ENCODE measurements around the gene ADGRF5. TPM values are rescaled to one million over a fixed set of nuclear protein-coding genes. Genes with fewer than 3 reads are reported as not detected.

The ADGRF5 gene
- total RNA-seq, 2 donors from 2014 or later: not detected

DNA sequence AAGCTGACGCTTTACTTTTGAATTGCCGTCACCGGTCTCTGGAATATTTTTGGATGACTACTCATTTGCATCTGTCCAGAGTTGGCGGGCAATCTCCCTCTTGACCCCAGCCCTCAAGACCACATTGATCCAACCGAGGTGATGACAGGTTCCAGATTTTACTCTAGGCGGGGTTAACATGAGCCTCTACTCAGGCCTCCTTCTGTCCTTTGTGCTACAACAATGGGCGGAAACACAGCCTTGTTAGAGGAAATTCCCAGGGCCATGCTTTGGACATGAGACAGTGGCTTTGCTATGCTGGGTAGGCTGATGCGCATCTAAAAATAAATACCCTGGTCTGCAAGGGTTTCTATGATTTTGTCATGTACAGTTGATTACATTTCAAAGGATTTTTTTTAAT, 27.0 kb upstream of the ADGRF5 start:
- no peaks in the 10 kb centered on the region for H3K9me3 Mint-ChIP-seq
- ATAC-seq (replicated peaks in 1 of 2) (no peak), DNase-seq (no peak)
- H3K27ac Mint-ChIP-seq: no peak overlapping the region
- peaks cover 6% of the 10 kb centered on the region for H3K27me3 Mint-ChIP-seq (ENCODE audit: low read depth)
- H3K36me3 Mint-ChIP-seq (ENCODE audit: insufficient read depth in 2 of 2): no peaks in the 10 kb centered on the region
- no peak overlapping the region for H3K4me3 Mint-ChIP-seq
- no peaks in the 10 kb centered on the region for H3K4me1 Mint-ChIP-seq (ENCODE audit: low read depth)

DNA sequence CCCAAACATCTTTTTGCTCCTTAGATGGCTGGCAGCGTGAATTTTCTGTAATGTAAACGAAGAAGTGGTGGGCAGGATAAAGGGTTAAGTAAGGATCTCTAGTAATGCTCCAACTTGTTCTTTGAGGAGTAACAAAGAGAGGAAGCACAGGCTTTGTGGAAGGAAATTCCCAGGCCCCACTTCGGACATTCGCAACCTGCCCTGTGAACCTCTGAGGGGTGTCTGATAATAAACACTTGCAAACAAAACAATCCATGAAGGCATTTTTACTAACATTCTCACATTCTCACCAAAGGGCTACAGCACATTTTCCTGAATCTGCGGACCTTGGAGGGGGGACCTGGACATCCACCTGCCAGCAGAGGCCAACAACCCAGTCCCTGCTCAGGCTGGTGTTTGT, 25.8 kb upstream of the ADGRF5 start:
- no peaks in the 10 kb centered on the region for H3K9me3 Mint-ChIP-seq
- H3K4me3 Mint-ChIP-seq: no peak overlapping the region
- H3K4me1 Mint-ChIP-seq (ENCODE audit: low read depth): no peaks in the 10 kb centered on the region
- ATAC-seq (replicated peaks in 1 of 2) (no peak), DNase-seq (no peak)
- no peak overlapping the region for H3K27ac Mint-ChIP-seq
- no peaks in the 10 kb centered on the region for H3K36me3 Mint-ChIP-seq (ENCODE audit: insufficient read depth in 2 of 2)
- H3K27me3 Mint-ChIP-seq (ENCODE audit: low read depth): peaks cover under 1% of the 10 kb centered on the region

DNA sequence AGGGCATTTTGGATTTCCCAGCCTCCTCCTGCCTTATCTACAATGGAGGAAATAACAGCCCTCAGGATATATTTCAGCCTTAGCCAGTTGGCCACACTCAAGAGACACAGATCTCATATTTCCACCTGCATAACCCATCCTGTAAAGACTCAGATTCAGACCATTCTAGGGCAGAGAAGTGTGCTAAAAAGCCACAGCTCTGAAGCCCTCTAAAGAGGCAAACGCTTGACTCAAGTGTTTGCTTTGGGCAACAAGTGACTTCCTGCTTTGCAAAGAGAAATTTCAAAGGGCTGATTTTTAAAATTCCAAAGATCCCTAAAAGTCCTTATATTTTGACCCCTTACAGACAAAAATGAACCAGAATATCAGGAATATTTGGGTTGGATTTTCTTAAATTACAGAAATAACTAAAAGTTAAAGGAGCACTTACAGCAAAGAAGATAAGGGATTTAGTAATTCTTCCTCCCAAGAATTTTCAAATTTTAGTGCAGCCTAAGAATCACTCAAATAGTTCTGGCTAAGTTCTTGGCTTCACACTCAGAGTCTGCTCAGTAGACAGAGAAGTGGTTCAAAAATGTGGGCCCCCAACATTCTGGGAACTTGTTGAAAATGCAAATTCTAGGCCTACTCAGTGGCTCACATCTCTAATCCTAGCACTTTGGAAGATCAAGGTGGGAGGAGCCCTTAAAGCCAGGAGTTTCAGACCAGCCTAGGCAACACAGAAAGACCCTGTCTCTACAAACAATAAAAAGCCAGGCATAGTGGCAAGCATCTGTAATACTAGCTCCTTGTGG, 18.9 kb upstream of the ADGRF5 start:
- DNase-seq (no peak), ATAC-seq (replicated peaks in 1 of 2) (no peak)
- H3K9me3 Mint-ChIP-seq: no peaks in the 10 kb centered on the region
- H3K4me3 Mint-ChIP-seq: no peak overlapping the region
- H3K4me1 Mint-ChIP-seq (ENCODE audit: low read depth): no peaks in the 10 kb centered on the region
- no peak overlapping the region for H3K27ac Mint-ChIP-seq
- H3K36me3 Mint-ChIP-seq (ENCODE audit: insufficient read depth in 2 of 2): no peaks in the 10 kb centered on the region
- peaks cover 7% of the 10 kb centered on the region for H3K27me3 Mint-ChIP-seq (ENCODE audit: low read depth)

DNA sequence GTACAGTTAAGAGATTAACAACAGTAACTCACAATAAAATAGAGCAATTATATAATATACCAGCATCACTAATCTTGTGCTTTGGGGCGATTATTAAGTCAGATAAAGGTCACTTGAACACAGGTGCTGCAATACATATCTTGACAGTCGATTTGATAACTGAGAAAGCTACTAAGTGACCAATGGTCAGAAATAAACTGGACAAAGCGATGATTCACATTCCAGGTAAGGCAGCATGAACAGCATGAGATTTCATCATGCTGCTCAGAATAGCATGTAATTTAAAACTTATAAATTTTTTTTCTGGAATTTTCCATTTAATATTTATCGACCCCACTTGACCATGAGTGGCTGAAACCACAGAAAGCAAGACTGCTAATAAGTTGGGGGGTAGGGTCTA, 15.9 kb upstream of the ADGRF5 start:
- ATAC-seq (replicated peaks in 1 of 2) (no peak), DNase-seq (no peak)
- H3K36me3 Mint-ChIP-seq (ENCODE audit: insufficient read depth in 2 of 2): no peaks in the 10 kb centered on the region
- H3K27ac Mint-ChIP-seq: no peak overlapping the region
- no peaks in the 10 kb centered on the region for H3K4me1 Mint-ChIP-seq (ENCODE audit: low read depth)
- H3K27me3 Mint-ChIP-seq (ENCODE audit: low read depth): peaks cover 7% of the 10 kb centered on the region
- H3K4me3 Mint-ChIP-seq: no peak overlapping the region
- H3K9me3 Mint-ChIP-seq: no peaks in the 10 kb centered on the region

DNA sequence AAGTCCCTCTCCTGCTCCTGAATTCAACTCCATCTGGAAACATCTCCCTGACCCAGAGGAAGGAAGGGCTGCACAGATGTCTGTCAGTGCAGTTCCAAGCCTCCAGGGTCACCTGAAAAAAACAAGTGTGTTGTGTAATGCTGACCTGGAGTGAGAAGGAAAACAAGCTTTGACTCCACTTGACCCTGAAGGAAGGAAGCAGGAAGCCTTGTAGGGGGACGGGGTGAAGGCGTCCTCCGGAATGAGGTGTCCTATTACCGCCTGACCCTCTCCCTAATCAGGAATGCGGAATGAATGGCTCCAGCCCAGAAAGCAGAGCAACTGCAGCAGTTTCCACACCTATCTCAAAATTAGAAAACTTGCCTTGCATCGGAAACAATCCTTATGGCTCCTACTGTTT, 13.9 kb upstream of the ADGRF5 start:
- Mint-ChIP-seq H3K36me3 (ENCODE audit: insufficient read depth in 2 of 2) (no peaks in the 10 kb centered on the region), H3K4me3 (no peak overlapping the region), H3K9me3 (no peaks in the 10 kb centered on the region), H3K27ac (no peak overlapping the region), H3K4me1 (ENCODE audit: low read depth) (no peaks in the 10 kb centered on the region), H3K27me3 (ENCODE audit: low read depth) (peaks cover 7% of the 10 kb centered on the region)
- ATAC-seq (replicated peaks in 1 of 2): no peak
- DNase-seq: no peak

DNA sequence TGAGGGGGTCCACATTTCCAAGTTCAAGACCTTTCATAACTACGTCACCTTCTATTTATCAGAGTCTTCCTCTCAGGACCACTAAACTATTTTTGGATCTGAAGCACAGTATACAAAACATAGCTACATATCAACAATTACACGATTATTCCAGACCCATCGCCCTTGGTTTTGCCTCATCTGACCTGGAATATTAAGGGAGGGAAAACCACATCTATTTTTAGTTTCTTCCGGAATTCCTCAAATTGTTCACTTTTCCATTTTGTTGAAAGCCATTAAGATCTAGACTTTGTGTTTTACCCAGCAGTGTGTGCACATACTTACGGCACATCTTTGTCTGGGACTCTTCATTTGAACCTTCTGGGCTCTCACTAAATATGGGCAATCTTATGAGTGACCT, 12.0 kb upstream of the ADGRF5 start:
- Mint-ChIP-seq H3K27me3 (ENCODE audit: low read depth) (peaks cover 7% of the 10 kb centered on the region), H3K36me3 (ENCODE audit: insufficient read depth in 2 of 2) (no peaks in the 10 kb centered on the region), H3K4me3 (no peak overlapping the region), H3K9me3 (no peaks in the 10 kb centered on the region), H3K27ac (no peak overlapping the region), H3K4me1 (ENCODE audit: low read depth) (no peaks in the 10 kb centered on the region)
- DNase-seq (no peak), ATAC-seq (replicated peaks in 1 of 2) (no peak)

DNA sequence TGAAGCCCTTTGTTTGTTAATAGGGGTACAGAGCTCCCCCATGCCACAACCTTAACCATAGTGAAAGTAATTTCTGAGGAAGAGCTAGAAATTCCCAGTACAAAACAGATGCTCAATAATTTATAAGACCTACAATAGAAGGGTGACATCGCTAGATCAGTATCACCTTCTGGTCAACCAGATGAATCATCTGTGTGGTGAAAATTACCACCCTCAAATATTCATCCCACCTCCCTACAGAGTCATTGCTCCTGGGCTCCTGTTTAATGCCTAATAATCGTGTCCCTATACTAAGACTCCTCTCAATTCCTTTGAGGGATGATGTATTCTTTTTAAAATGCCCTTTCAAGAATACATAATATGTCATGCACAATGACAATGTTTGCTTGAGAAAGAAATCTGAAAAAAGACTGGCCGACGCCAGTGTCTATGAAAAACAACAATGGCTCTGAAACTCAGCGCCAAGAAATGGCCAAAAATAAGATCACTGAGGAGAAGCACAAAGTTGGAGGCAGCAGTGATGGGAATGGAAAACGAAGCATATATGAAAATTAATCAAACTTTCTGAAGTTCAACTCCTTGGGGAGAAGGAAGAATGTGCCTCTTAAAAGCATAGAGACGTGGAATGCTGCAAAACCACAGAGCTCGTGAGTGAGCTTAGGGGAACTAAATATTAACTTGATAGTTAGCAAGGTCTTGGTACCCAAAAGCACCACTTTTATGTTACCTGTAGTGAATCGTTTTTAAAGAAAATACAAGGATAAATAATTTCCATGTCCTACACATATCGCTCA, 11.0 kb upstream of the ADGRF5 start:
- no peak overlapping the region for H3K27ac Mint-ChIP-seq
- H3K36me3 Mint-ChIP-seq (ENCODE audit: insufficient read depth in 2 of 2): no peaks in the 10 kb centered on the region
- peaks cover 1 to 2% of the 10 kb centered on the region in 2 donors for H3K9me3 Mint-ChIP-seq
- H3K4me1 Mint-ChIP-seq (ENCODE audit: low read depth): no peaks in the 10 kb centered on the region
- H3K4me3 Mint-ChIP-seq: no peak overlapping the region
- H3K27me3 Mint-ChIP-seq (ENCODE audit: low read depth): peaks cover 7% of the 10 kb centered on the region
- ATAC-seq (replicated peaks in 1 of 2) (no peak), DNase-seq (no peak)

DNA sequence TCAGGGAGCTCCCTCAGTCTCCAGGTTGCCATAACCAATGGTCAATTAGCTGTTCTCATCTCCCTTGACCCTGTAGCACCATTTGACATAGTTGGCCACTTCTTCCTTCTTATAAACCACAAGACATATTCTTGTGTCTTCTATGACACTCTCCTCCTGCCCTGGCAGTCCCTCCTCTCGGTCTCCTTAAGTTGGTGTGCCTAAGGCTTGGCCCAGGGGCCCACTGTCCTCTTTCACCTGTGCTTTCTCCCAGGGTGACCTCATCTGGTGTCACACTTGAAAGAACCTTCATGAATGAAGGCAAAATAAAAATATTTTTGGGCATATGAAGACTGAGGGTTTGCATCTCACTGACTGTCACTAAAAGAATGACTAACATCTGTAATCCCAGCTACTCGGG, 9.7 kb upstream of the ADGRF5 start:
- H3K27me3 Mint-ChIP-seq (ENCODE audit: low read depth): peaks cover 10% of the 10 kb centered on the region
- no peaks in the 10 kb centered on the region for H3K4me1 Mint-ChIP-seq (ENCODE audit: low read depth)
- no peak overlapping the region for H3K4me3 Mint-ChIP-seq
- no peak overlapping the region for H3K27ac Mint-ChIP-seq
- no peaks in the 10 kb centered on the region for H3K36me3 Mint-ChIP-seq (ENCODE audit: insufficient read depth in 2 of 2)
- no peak for ATAC-seq (replicated peaks in 1 of 2)
- peaks cover 1 to 2% of the 10 kb centered on the region in 2 donors for H3K9me3 Mint-ChIP-seq
- no peak for DNase-seq

DNA sequence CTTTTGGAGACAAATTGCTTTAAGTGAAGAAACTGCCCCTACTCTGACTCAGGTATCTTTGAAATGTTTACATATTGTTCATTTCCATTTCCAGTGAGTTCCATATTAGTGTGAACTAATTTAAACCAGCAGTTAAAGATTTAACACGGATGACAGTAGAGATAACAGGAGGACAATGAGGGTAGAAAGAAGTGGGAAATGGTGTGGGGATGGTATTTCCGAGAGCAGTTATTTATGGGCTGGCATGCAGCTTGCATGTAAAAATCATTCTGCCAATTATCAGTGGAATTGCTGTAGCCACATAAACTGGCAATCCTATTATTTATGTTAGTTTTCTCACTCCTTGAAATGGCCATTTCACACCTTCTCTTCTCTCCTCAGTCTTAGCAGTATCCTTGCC, 8.6 kb upstream of the ADGRF5 start:
- ATAC-seq (replicated peaks in 1 of 2): no peak
- H3K4me1 Mint-ChIP-seq (ENCODE audit: low read depth): no peaks in the 10 kb centered on the region
- H3K4me3 Mint-ChIP-seq: no peak overlapping the region
- peaks cover 1 to 2% of the 10 kb centered on the region in 2 donors for H3K9me3 Mint-ChIP-seq
- no peak for DNase-seq
- H3K36me3 Mint-ChIP-seq (ENCODE audit: insufficient read depth in 2 of 2): no peaks in the 10 kb centered on the region
- peaks cover 6% of the 10 kb centered on the region for H3K27me3 Mint-ChIP-seq (ENCODE audit: low read depth)
- H3K27ac Mint-ChIP-seq: no peak overlapping the region

DNA sequence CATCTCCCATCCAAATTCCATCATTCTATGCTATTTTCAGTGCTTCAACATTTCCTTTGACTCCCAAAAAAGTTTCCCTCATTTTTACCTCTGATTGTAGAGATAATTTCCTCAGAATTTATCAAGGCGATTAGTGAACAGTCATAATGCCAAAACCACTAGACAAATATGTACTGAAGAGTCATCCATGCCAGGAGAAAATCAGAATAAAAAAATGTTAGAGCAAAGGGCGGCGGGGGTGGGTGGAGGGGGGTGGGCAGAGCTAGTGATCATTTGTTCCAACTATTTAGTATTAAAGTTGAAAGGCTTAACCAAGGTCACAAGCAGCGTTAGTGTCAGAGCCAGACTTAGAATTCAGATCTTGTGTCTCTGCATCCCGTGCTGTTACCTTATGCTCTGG, 5.3 kb upstream of the ADGRF5 start:
- Mint-ChIP-seq H3K27ac (no peak overlapping the region), H3K4me3 (no peak overlapping the region), H3K27me3 (ENCODE audit: low read depth) (peaks cover 20% of the 10 kb centered on the region), H3K4me1 (ENCODE audit: low read depth) (no peaks in the 10 kb centered on the region), H3K36me3 (ENCODE audit: insufficient read depth in 2 of 2) (no peaks in the 10 kb centered on the region), H3K9me3 (peaks cover 2 to 3% of the 10 kb centered on the region in 2 donors)
- DNase-seq (no peak), ATAC-seq (replicated peaks in 1 of 2) (no peak)

DNA sequence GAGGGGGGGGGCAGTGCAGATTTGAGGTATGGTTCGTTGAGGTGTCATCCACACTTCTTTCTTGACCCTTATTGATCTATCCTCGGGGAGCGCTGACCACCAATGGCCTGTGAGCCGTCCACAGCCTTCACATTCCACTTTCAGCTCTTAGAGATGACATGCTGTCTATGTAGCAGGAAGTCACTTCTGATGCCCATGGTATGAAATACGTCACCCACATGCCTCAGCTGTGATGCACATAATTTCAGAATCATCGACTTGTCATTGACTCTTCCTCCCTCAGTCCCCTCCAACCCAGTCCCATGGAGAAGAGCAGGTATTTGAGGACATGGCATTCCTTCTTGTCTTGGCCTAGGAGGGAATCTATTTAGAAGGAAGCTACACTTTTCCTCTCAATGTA, 4.7 kb upstream of the ADGRF5 start:
- H3K27ac Mint-ChIP-seq: no peak overlapping the region
- H3K9me3 Mint-ChIP-seq: peaks cover 2 to 3% of the 10 kb centered on the region in 2 donors
- ATAC-seq (replicated peaks in 1 of 2): no peak
- H3K4me3 Mint-ChIP-seq: no peak overlapping the region
- DNase-seq: no peak
- H3K4me1 Mint-ChIP-seq (ENCODE audit: low read depth): no peaks in the 10 kb centered on the region
- H3K36me3 Mint-ChIP-seq (ENCODE audit: insufficient read depth in 2 of 2): no peaks in the 10 kb centered on the region
- H3K27me3 Mint-ChIP-seq (ENCODE audit: low read depth): peaks cover 26% of the 10 kb centered on the region

DNA sequence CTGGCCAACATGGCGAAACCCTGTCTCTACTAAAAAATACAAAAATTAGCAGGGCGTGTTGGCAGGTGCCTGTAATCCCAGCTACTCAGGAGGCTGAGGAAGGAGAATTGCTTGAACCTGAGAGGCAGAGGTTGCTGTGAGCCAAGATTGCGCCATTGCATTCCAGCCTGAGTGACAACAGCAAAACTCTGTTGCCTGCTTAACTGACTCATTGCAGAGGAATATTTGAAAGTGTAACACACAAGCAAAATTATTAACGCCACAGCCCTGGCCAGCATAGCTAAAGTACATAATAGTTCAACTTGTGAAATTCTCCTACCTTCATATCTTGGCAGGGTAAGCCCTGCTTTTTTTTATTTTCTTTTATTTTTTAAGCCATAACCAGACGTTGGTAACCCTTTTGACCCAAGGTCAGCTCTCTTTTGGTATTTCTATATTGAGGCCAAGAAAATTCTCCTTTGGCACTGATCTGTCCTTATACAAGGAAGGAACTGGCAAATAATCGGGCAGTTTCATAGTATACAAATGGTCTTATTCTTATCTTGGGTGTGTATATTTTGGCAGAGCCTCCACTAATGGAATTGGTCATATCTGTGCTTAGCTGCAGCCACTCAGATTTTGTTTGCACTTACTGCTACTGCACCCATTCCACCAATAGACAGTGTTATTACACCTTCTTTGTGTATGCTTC, 4.0 kb upstream of the ADGRF5 start:
- DNase-seq (no peak), ATAC-seq (replicated peaks in 1 of 2) (no peak)
- Mint-ChIP-seq H3K27ac (no peak overlapping the region), H3K4me1 (ENCODE audit: low read depth) (no peaks in the 10 kb centered on the region), H3K27me3 (ENCODE audit: low read depth) (peaks cover 31% of the 10 kb centered on the region), H3K9me3 (peaks cover 2 to 3% of the 10 kb centered on the region in 2 donors), H3K4me3 (no peak overlapping the region), H3K36me3 (ENCODE audit: insufficient read depth in 2 of 2) (no peaks in the 10 kb centered on the region)

DNA sequence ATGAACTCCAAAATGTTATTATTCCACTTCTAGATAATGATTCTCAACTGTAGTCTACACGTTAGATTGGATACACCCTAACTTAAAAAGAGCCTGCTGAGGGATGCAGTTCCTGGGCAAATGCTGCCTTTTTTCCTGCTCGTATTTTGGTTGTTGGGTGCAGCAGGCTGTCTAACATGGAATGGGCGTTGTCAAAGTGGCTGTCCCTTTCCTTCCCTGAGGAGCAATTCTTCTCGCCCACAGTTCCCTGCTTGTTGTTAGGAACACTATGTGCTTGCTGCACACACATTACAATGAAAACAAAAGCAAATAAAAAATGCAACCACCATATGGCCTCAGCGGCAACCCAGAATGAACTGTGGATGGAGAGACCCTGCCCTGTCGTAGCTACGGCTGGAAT, 1.7 kb upstream of the ADGRF5 start:
- no peak for DNase-seq
- Mint-ChIP-seq H3K9me3 (peaks cover 2 to 3% of the 10 kb centered on the region in 2 donors), H3K4me3 (no peak overlapping the region), H3K36me3 (ENCODE audit: insufficient read depth in 2 of 2) (no peaks in the 10 kb centered on the region), H3K27ac (no peak overlapping the region), H3K27me3 (ENCODE audit: low read depth) (peaks cover 31% of the 10 kb centered on the region), H3K4me1 (ENCODE audit: low read depth) (no peaks in the 10 kb centered on the region)
- no peak for ATAC-seq (replicated peaks in 1 of 2)

Measured in activated T-cell treated with anti-CD3 and anti-CD28 coated beads, Interleukin-2, amount 50 U/mL, for 72 hours (primary cell).